Glutamatergic neuron (in vitro differentiated cells): ENCODE measurements around the gene AR. TPM values are rescaled to one million over a fixed set of nuclear protein-coding genes. Genes with fewer than 3 reads are reported as not detected.

Experiments used
- DNase-seq: peaks from one replicate; pipeline ENCODE4 v3.0.0; 2022
- H3K27ac Mint-ChIP-seq: one replicate; pipeline ENCODE4 v1.8.0; 2020; ENCODE audit warnings: mild to moderate bottlenecking, mixed read lengths, inconsistent platforms; ENCODE audit not compliant: unreplicated experiment
- H3K27me3 Mint-ChIP-seq: one replicate; pipeline ENCODE4 v1.8.0; 2020; ENCODE audit warnings: mild to moderate bottlenecking, moderate library complexity, mixed read lengths, inconsistent platforms; ENCODE audit not compliant: unreplicated experiment
- H3K36me3 Mint-ChIP-seq: one replicate; pipeline ENCODE4 v1.8.0; 2020; ENCODE audit warnings: mild to moderate bottlenecking, mixed read lengths, inconsistent platforms; ENCODE audit not compliant: unreplicated experiment
- H3K4me1 Mint-ChIP-seq: one replicate; pipeline ENCODE4 v1.8.0; 2020; ENCODE audit warnings: mild to moderate bottlenecking, low read depth, mixed read lengths, inconsistent platforms; ENCODE audit not compliant: unreplicated experiment
- H3K4me3 Mint-ChIP-seq: one replicate; pipeline ENCODE4 v1.8.0; 2020; ENCODE audit warnings: mild to moderate bottlenecking, mixed read lengths, inconsistent platforms; ENCODE audit not compliant: unreplicated experiment
- H3K9me3 Mint-ChIP-seq: one replicate; pipeline ENCODE4 v1.8.0; 2020; ENCODE audit warnings: mild to moderate bottlenecking, moderate library complexity, mixed read lengths, inconsistent platforms; ENCODE audit not compliant: unreplicated experiment
- total RNA-seq: library from RNA; stranded (reverse); fragmentation: NEBNext Ultra II Directional; extraction: Animal tissue kit (Norgen Biotek cat#: 25700); gene quantifications from one replicate; pipeline ENCODE4 v1.2.1, GENCODE V29; 2021; ENCODE audit not compliant: unreplicated experiment
- TF ChIP-seq, protein P1 (sequence below): fragments of 200-600 bp; sonication (generic); IDR thresholded peaks from one replicate; pipeline ENCODE4 v1.5.0; 2021; ENCODE audit not compliant: partially characterized antibody, unreplicated experiment

Gene AR
- total RNA-seq, 1 donor from 2014 or later: 0.56 TPM

DNA sequence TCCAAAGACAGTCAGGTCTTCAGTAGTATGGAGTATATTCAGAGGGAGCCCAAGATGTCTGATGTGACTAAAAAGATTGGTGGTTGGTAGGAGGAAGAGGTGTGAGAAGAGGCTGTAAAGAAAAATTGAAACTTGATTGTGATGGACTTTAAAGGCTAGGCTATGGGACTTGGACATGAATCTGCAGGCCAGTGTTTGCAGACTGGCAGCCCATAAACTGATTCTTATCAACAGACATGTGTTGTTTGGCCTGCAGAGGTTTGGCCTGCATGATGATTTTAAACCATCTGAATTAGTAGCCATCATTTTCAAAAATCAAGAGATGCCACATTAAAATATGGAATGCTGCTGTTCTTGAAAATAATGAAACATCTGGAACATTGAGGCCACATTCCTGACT is 5.4 kb upstream of the AR start:
- Mint-ChIP-seq H3K9me3 (peaks cover 1% of the 10 kb centered on the region), H3K27ac (no peak overlapping the region), H3K4me3 (no peak overlapping the region), H3K36me3 (no peaks in the 10 kb centered on the region), H3K27me3 (no peaks in the 10 kb centered on the region), H3K4me1 (no peaks in the 10 kb centered on the region)
- no peak for DNase-seq
- TF ChIP-seq, protein P1, sequence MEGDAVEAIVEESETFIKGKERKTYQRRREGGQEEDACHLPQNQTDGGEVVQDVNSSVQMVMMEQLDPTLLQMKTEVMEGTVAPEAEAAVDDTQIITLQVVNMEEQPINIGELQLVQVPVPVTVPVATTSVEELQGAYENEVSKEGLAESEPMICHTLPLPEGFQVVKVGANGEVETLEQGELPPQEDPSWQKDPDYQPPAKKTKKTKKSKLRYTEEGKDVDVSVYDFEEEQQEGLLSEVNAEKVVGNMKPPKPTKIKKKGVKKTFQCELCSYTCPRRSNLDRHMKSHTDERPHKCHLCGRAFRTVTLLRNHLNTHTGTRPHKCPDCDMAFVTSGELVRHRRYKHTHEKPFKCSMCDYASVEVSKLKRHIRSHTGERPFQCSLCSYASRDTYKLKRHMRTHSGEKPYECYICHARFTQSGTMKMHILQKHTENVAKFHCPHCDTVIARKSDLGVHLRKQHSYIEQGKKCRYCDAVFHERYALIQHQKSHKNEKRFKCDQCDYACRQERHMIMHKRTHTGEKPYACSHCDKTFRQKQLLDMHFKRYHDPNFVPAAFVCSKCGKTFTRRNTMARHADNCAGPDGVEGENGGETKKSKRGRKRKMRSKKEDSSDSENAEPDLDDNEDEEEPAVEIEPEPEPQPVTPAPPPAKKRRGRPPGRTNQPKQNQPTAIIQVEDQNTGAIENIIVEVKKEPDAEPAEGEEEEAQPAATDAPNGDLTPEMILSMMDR: no peak

DNA sequence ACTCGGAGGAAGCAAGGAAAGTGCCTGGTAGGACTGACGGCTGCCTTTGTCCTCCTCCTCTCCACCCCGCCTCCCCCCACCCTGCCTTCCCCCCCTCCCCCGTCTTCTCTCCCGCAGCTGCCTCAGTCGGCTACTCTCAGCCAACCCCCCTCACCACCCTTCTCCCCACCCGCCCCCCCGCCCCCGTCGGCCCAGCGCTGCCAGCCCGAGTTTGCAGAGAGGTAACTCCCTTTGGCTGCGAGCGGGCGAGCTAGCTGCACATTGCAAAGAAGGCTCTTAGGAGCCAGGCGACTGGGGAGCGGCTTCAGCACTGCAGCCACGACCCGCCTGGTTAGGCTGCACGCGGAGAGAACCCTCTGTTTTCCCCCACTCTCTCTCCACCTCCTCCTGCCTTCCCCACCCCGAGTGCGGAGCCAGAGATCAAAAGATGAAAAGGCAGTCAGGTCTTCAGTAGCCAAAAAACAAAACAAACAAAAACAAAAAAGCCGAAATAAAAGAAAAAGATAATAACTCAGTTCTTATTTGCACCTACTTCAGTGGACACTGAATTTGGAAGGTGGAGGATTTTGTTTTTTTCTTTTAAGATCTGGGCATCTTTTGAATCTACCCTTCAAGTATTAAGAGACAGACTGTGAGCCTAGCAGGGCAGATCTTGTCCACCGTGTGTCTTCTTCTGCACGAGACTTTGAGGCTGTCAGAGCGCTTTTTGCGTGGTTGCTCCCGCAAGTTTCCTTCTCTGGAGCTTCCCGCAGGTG is 637 bp downstream of the AR start:
- TF ChIP-seq, protein P1: no peak
- H3K27me3 Mint-ChIP-seq: peaks cover 4% of the 10 kb centered on the region
- no peak overlapping the region for H3K27ac Mint-ChIP-seq
- H3K4me1 Mint-ChIP-seq: peaks cover 3% of the 10 kb centered on the region
- DNase-seq: peak; percentile 26
- peak overlapping the region; percentile 85 for H3K4me3 Mint-ChIP-seq
- no peaks in the 10 kb centered on the region for H3K36me3 Mint-ChIP-seq
- H3K9me3 Mint-ChIP-seq: peaks cover 5% of the 10 kb centered on the region

DNA sequence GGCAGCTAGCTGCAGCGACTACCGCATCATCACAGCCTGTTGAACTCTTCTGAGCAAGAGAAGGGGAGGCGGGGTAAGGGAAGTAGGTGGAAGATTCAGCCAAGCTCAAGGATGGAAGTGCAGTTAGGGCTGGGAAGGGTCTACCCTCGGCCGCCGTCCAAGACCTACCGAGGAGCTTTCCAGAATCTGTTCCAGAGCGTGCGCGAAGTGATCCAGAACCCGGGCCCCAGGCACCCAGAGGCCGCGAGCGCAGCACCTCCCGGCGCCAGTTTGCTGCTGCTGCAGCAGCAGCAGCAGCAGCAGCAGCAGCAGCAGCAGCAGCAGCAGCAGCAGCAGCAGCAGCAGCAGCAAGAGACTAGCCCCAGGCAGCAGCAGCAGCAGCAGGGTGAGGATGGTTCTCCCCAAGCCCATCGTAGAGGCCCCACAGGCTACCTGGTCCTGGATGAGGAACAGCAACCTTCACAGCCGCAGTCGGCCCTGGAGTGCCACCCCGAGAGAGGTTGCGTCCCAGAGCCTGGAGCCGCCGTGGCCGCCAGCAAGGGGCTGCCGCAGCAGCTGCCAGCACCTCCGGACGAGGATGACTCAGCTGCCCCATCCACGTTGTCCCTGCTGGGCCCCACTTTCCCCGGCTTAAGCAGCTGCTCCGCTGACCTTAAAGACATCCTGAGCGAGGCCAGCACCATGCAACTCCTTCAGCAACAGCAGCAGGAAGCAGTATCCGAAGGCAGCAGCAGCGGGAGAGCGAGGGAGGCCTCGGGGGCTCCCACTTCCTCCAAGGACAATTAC is 1.4 kb downstream of the AR start:
- Mint-ChIP-seq H3K4me1 (peaks cover 3% of the 10 kb centered on the region), H3K27ac (no peak overlapping the region), H3K4me3 (peak overlapping the region; percentile 85), H3K36me3 (no peaks in the 10 kb centered on the region), H3K9me3 (peaks cover 5% of the 10 kb centered on the region), H3K27me3 (peaks cover 4% of the 10 kb centered on the region)
- TF ChIP-seq, protein P1: no peak
- DNase-seq: peak; percentile 31

DNA sequence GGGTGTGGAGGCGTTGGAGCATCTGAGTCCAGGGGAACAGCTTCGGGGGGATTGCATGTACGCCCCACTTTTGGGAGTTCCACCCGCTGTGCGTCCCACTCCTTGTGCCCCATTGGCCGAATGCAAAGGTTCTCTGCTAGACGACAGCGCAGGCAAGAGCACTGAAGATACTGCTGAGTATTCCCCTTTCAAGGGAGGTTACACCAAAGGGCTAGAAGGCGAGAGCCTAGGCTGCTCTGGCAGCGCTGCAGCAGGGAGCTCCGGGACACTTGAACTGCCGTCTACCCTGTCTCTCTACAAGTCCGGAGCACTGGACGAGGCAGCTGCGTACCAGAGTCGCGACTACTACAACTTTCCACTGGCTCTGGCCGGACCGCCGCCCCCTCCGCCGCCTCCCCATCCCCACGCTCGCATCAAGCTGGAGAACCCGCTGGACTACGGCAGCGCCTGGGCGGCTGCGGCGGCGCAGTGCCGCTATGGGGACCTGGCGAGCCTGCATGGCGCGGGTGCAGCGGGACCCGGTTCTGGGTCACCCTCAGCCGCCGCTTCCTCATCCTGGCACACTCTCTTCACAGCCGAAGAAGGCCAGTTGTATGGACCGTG is 2.2 kb downstream of the AR start:
- no peaks in the 10 kb centered on the region for H3K36me3 Mint-ChIP-seq
- H3K27me3 Mint-ChIP-seq: peaks cover 4% of the 10 kb centered on the region

More for the DNA sequence above, 2.2 kb downstream of the AR start:
- DNase-seq: peak; percentile 43
- H3K9me3 Mint-ChIP-seq: peaks cover 5% of the 10 kb centered on the region
- peaks cover 3% of the 10 kb centered on the region for H3K4me1 Mint-ChIP-seq
- H3K27ac Mint-ChIP-seq: no peak overlapping the region
- TF ChIP-seq, protein P1: no peak
- H3K4me3 Mint-ChIP-seq: peak overlapping the region; percentile 80
